Thymus (tissue), 11 donors: ENCODE data around the gene BMI1. TPM values are rescaled to one million over a fixed set of nuclear protein-coding genes. Genes with fewer than 3 reads are reported as not detected.

ENCODE experiments used
- DNase-seq, 9 donors: peaks; one replicate each; pipeline ENCODE4 v3.0.0-alpha.2; 2013; ENCODE audit warnings: low spot score in 9 of 9, low read depth in 6 of 9, missing footprints in 1 of 9
- H3K27ac ChIP-seq, 2 donors: one replicate each; pipeline ENCODE4 v1.5.1; 2013; ENCODE audit warnings: control low read depth in 1 of 2, low read depth in 1 of 2, low read length in 1 of 2, mild to moderate bottlenecking in 1 of 2, moderate library complexity in 1 of 2
- H3K27me3 ChIP-seq, 2 donors: one replicate each; pipeline ENCODE4 v1.5.1; 2013; ENCODE audit warnings: low read length in 1 of 2; ENCODE audit not compliant: control insufficient read depth in 2 of 2, insufficient read depth in 1 of 2
- H3K36me3 ChIP-seq, 2 donors: one replicate each; pipeline ENCODE4 v1.5.1; 2013; ENCODE audit warnings: low read length in 1 of 2, mild to moderate bottlenecking in 1 of 2, moderate library complexity in 1 of 2; ENCODE audit not compliant: control insufficient read depth in 2 of 2, insufficient read depth in 2 of 2
- H3K4me1 ChIP-seq, 2 donors: one replicate each; pipeline ENCODE4 v1.5.1; 2013; ENCODE audit warnings: low read length in 2 of 2; ENCODE audit not compliant: control insufficient read depth in 2 of 2, insufficient read depth in 2 of 2
- H3K4me3 ChIP-seq, 2 donors: one replicate each; pipeline ENCODE4 v1.5.1; 2013; ENCODE audit warnings: low read length in 2 of 2, control low read depth in 1 of 2, mild to moderate bottlenecking in 1 of 2
- H3K9me3 ChIP-seq, 2 donors: one replicate each; pipeline ENCODE4 v1.5.1; 2013; ENCODE audit warnings: low read length in 1 of 2, mild to moderate bottlenecking in 1 of 2; ENCODE audit not compliant: control insufficient read depth in 2 of 2, insufficient read depth in 1 of 2
- WGBS: extraction: QIAGEN DNeasy Blood & Tissue Kit; methylation state at CpG from one replicate; pipeline ENCODE4 v1.1.7; 2013; 5-methylcytosine and 5-hydroxymethylcytosine counted together
- polyA plus RNA-seq: library from polyadenylated mRNA; stranded (reverse); fragments of 200-250 nt; gene quantifications from one replicate; pipeline ENCODE4 v1.2.3, GENCODE V29; 2013
- total RNA-seq: library from RNA; stranded (reverse); fragments of 120-200 nt; gene quantifications from one replicate; pipeline ENCODE4 v1.2.4, GENCODE V29; 2013
- donor health status: healthy.

BMI1 gene
- total and polyA plus RNA-seq, 2 donors: 26.2 to 39.8 TPM

GRCh38 chr10:22365644-22366434, 44.9 kb downstream of the BMI1 start:
- Histone ChIP-seq H3K27ac (no peak overlapping the region), H3K9me3 (no peaks in the 10 kb centered on the region), H3K36me3 (no peaks in the 10 kb centered on the region), H3K4me1 (peaks cover 0 to 2% of the 10 kb centered on the region in 2 donors), H3K4me3 (no peak overlapping the region), H3K27me3 (no peaks in the 10 kb centered on the region)
- no peak for DNase-seq
- 94% methylated on average over 4 of the region's 4 CpGs for WGBS

- H3K4me1 ChIP-seq: peaks cover 0 to 2% of the 10 kb centered on the region in 2 donors
- H3K9me3 ChIP-seq: no peaks in the 10 kb centered on the region
- H3K36me3 ChIP-seq: no peaks in the 10 kb centered on the region
- H3K27me3 ChIP-seq: no peaks in the 10 kb centered on the region
- no peak overlapping the region for H3K27ac ChIP-seq
- DNase-seq: no peak
- no peak overlapping the region for H3K4me3 ChIP-seq
Measured at GRCh38 chr10:22366435-22366703, 45.5 kb downstream of the BMI1 start.

GRCh38 chr10:22366771-22367170, 45.9 kb downstream of the BMI1 start:
- DNase-seq: no peak
- WGBS: 72% methylated on average over 2 of the region's 2 CpGs
- H3K4me3 ChIP-seq: no peak overlapping the region
- H3K4me1 ChIP-seq: peaks cover 0 to 2% of the 10 kb centered on the region in 2 donors
- H3K9me3 ChIP-seq: no peaks in the 10 kb centered on the region
- H3K27ac ChIP-seq: no peak overlapping the region
- no peaks in the 10 kb centered on the region for H3K27me3 ChIP-seq
- H3K36me3 ChIP-seq: no peaks in the 10 kb centered on the region

GRCh38 chr10:22367471-22367870, 46.6 kb downstream of the BMI1 start:
- DNase-seq: no peak
- Histone ChIP-seq H3K36me3 (no peaks in the 10 kb centered on the region), H3K9me3 (no peaks in the 10 kb centered on the region), H3K27ac (no peak overlapping the region), H3K27me3 (no peaks in the 10 kb centered on the region), H3K4me3 (no peak overlapping the region), H3K4me1 (peaks cover 0 to 2% of the 10 kb centered on the region in 2 donors)
- 68% methylated on average over 1 of the region's 1 CpG for WGBS

GRCh38 chr10:22368402-22368801, 47.5 kb downstream of the BMI1 start:
- no peak overlapping the region for H3K4me3 ChIP-seq
- DNase-seq: no peak
- no peaks in the 10 kb centered on the region for H3K27me3 ChIP-seq
- peaks cover 0 to 2% of the 10 kb centered on the region in 2 donors for H3K4me1 ChIP-seq
- H3K36me3 ChIP-seq: no peaks in the 10 kb centered on the region
- 98% methylated on average over 4 of the region's 4 CpGs for WGBS
- H3K27ac ChIP-seq: no peak overlapping the region
- H3K9me3 ChIP-seq: no peaks in the 10 kb centered on the region

- DNase-seq: no peak
- 50% methylated on average over 2 of the region's 2 CpGs for WGBS
Measured at GRCh38 chr10:22368981-22369380, 48.1 kb downstream of the BMI1 start.

DNA sequence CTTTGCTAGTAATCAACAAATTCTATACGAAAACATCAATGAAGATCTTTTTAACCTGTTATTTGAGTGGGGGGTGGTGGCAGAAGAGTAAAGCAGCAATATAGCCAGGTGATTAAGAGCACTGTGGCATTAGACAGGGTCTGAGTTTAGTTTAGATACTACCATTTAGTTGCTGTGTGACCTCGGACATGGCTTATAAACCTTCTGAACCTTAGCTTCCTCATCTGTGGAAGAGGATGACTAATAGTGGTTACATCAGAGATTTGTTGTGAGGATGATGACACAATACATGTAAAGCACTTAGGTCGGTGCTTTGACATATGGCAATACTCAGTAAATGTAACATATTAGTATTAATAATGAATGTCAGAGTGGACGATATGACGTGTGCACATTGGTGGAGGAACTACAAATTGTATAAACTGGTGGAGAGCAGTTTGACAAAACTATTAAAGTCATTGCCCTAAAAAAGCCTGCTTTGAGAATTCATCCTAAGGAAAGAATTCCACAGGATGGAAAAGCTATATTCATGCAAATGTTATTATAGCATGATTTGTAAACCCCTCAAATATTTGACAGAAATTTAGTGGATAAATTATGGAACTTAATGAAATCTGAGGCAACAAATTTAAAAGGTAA, 48.7 kb downstream of the BMI1 start:
- peaks cover 0 to 2% of the 10 kb centered on the region in 2 donors for H3K4me1 ChIP-seq
- H3K27ac ChIP-seq: no peak overlapping the region
- WGBS: 95% methylated on average over 5 of the region's 5 CpGs

More at GRCh38 chr10:22368981-22369380, 48.1 kb downstream of the BMI1 start:
- Histone ChIP-seq H3K4me3 (no peak overlapping the region), H3K27ac (no peak overlapping the region), H3K9me3 (no peaks in the 10 kb centered on the region), H3K36me3 (no peaks in the 10 kb centered on the region), H3K4me1 (peaks cover 0 to 2% of the 10 kb centered on the region in 2 donors), H3K27me3 (no peaks in the 10 kb centered on the region)

DNA sequence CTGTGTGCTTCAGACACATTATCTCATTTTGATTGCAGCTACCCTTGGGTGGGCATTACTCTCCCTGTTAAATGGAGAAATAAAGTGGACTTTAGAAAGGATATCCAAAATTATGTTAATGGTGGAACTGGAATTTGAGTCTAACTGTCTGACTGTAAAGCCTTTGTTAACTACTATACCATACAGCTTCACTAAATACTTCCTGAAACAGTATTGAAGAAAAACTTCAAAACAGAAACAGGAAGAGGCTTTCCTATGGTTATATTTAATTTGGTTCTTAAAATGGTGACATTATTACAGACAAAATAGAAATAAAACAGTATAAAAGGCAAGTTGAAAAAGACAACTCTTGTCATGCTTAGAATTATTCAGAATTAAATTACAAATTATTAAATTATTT, 49.4 kb downstream of the BMI1 start:
- H3K9me3 ChIP-seq: no peaks in the 10 kb centered on the region
- H3K27ac ChIP-seq: no peak overlapping the region
- no peak overlapping the region for H3K4me3 ChIP-seq
- DNase-seq: peak in 1 of 9 donors; percentile 35
- H3K4me1 ChIP-seq: peaks cover 0 to 2% of the 10 kb centered on the region in 2 donors
- no peaks in the 10 kb centered on the region for H3K27me3 ChIP-seq
- no peaks in the 10 kb centered on the region for H3K36me3 ChIP-seq

More for the DNA sequence above, 48.7 kb downstream of the BMI1 start:
- Histone ChIP-seq H3K4me3 (no peak overlapping the region), H3K36me3 (no peaks in the 10 kb centered on the region), H3K9me3 (no peaks in the 10 kb centered on the region), H3K27me3 (no peaks in the 10 kb centered on the region)
- no peak for DNase-seq

GRCh38 chr10:22372298-22372697, 51.4 kb downstream of the BMI1 start:
- H3K4me3 ChIP-seq: no peak overlapping the region
- 96% methylated on average over 6 of the region's 6 CpGs for WGBS
- H3K4me1 ChIP-seq: peaks cover 0 to 2% of the 10 kb centered on the region in 2 donors
- no peaks in the 10 kb centered on the region for H3K27me3 ChIP-seq
- no peaks in the 10 kb centered on the region for H3K36me3 ChIP-seq
- no peak overlapping the region for H3K27ac ChIP-seq
- H3K9me3 ChIP-seq: no peaks in the 10 kb centered on the region
- no peak for DNase-seq
